Measurements from ENCODE around the gene C4orf51.
"Not testable (repeated sequence)": the region's sequence is repeated elsewhere in the genome, so short reads cannot be mapped to it uniquely, and the experiment has no call there.

C4orf51 gene

DNA sequence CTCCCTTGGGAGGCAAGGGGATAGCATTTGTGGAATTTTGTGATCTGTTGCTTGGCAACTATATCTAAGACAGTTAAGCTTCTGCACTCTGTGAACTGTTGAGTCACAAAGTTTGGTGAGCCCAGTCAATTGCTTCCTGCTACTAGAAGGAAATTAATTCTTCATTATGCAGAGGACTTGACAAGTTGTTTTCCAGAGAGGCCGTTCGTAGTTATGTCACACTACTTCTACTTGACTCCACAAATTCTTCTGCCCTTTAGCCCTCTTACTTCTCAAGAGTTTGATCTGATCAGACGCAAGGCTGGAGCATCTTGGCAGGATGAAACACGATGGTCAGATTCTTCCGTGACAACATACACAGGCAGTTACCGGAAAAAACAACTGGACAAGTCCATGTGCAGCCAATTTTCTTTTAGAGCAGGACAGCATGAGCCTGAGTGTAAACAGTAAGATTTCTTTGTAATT is at the start of gene C4orf51:
Gene C4orf51, plus strand, starts transcription at position 156 of the 465 bp plus-strand sequence. Its CDS starts 58 bp downstream, at position 214.
- no peak for DNase-seq

GRCh38 chr4:145635117-145635516 is 44.8 kb upstream of the C4orf51 start:
- no peak for DNase-seq

GRCh38 chr4:145635630-145636029 is 44.3 kb upstream of the C4orf51 start:
- no peak for DNase-seq

GRCh38 chr4:145639186-145639698 is 40.7 kb upstream of the C4orf51 start:
- DNase-seq = no peak

- not testable (repeated sequence) for DNase-seq
Measured at GRCh38 chr4:145640236-145640635, 39.7 kb upstream of the C4orf51 start.

GRCh38 chr4:145643295-145643694 is 36.7 kb upstream of the C4orf51 start:
- no peak for DNase-seq

- no peak for DNase-seq
Measured at GRCh38 chr4:145644699-145645098, 35.2 kb upstream of the C4orf51 start.

DNA sequence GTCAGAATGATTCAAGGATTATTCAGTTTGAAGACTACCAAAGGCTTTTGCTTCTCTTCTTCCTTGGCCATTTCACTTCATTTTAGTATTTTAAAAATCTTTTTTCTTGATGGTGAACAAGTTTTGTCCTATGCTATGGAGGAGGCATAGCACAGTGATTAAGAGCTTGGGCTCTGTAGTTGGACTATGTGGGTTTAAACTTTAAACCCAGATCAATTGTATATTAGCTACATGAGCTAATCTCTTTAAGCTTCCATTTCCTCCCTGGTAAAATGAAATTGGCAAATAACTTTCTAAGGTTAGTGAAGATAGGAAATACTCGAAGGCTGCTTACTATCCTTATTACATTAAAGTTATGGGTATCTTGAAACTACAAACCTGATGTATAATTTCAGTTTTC is 23.8 kb upstream of the C4orf51 start:
- no peak for DNase-seq

DNA sequence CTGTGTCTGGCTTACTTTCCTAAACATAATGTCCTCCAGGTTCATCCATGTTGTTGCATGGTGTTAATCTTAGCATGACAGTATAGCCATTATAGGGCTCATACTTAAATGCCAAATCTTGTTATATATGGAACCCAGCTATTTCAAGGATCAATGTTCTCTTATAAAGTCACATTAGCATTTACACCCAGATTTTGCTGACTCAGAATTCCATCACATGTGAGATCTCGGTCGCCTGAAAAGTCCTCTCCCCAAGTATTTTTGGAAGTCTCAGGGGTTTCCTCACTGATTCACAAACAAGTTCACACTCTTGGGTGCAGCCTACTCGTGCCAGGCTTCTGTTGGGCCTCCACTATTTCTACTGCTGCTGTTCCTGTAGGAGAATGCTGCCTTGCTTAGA is 19.9 kb upstream of the C4orf51 start:
- no peak for DNase-seq

GRCh38 chr4:145663194-145663593 is 16.8 kb upstream of the C4orf51 start:
- DNase-seq = no peak

DNA sequence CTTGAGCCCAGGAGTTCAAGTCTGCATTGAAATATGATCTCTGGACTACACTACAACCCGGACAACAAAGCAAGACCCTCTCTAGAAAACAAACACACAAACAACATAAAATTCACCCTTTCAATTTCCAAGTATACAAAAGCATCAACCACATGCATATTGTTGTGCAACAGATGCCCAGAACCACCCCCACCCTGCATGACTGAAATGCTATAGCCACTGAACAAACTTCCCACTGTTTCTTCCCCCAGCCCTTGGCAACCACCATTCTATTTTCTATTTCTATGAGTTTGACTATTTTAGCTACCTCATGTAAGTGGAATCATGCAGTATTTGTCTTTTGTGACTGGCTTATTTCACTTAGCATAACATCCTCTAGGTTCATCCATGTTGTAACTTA is 14.2 kb upstream of the C4orf51 start:
- no peak for DNase-seq

DNA sequence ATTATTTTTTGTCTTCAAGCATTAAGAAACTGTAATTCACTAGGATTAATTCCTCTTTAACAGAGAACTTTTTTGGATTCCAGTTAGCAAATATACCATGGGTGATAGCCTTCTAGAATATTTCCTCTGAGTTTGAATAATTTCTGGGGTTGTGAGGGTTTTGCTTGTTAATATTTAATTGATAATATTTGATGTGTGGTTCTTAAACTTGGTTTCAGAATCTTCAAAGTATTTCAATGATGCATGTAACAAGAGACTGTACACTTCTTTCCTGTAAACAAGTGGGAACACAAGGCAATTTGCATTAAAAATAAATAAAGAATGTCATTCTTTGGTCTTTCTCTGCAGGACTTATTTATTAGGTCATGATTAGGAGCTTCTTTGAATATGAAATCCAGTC is 9.5 kb upstream of the C4orf51 start:
- DNase-seq = no peak

GRCh38 chr4:145679520-145679919 is 426 bp upstream of the C4orf51 start:
- DNase-seq = peak; percentile 0

GRCh38 chr4:145680902-145681301 is 956 bp downstream of the C4orf51 start:
- no peak for DNase-seq

DNA sequence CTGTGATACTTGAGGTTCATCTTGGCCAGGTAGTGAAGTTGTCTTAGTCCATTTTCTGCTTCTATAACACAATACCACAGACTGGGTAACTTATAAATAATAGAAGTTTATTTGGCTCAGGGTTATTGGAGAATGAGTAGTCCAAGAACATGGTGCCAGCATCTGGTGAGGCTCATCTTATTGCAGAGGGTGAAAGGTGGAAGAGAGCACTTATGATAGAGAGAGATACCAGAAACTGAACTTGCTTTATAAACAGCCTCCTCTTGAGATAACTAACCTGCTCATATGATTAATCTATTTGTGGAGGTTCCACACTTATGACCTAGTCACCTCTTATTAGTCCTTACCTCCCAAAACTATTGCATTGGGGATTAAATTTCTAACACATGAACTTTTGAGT is 1.6 kb downstream of the C4orf51 start:
- DNase-seq = no peak

- no peak for DNase-seq
Measured at GRCh38 chr4:145681956-145682355, 2.0 kb downstream of the C4orf51 start.

- DNase-seq = no peak
Measured at GRCh38 chr4:145686991-145687390, 7.0 kb downstream of the C4orf51 start.

DNA sequence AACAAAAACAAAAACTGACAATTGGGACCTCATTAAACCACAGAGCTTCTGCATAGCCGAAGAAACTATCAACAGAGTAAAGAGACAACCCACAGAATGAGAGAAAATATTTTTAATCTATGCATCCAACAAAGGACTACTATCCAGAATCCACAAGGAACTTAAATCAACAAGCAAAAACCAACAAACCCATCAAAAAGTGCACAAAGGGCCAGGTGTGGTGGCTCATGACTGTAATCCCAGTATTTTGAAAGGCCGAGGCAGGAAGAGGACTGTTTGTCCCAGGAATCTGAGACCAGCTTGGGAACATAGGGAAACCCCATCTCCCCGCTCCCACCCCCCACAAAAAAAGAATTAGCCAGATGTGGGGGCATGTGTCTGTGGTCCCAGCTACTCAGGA is 10.7 kb downstream of the C4orf51 start:
- DNase-seq = no peak

GRCh38 chr4:145691416-145691815 is 11.5 kb downstream of the C4orf51 start:
- not testable (repeated sequence) for DNase-seq

DNA sequence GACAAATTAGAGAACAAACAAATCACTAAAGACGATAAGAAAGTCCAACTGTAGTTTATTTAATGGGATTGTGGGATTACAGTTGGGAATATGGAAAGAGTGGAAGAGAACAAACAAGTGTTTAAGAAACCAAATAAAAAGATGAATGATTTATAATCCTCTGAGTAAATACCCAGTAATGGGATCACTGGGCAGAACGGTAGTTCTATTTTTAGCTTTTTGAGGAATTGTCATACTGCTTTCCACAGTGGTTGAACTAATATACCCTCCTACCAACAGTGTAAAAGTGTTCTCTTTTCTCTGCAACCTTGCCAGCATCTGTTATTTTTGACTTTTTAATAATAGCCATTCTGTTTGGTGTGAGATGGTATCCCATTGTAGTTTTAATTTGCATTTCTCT is 15.0 kb downstream of the C4orf51 start:
- no peak for DNase-seq

DNA sequence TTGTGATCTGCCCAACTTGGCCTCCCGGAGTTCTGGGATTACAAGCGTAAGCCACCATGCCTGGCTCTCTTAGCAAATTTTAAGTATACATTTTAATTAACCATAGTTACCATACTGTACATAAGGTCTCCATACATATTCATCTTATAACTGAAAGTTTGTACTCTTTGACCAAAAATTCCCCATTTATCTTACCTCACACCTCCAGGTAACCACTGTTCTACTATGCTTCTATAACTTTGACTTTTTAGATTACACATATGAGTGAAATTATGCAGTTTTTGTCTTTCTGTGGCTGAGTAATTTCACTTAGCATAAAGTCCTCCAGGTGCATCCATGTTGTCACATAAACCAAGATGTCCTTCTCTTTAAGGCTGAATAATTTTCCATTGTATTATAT is 17.4 kb downstream of the C4orf51 start:
- no peak for DNase-seq

- no peak for DNase-seq
Measured at GRCh38 chr4:145698507-145698906, 18.6 kb downstream of the C4orf51 start.

DNA sequence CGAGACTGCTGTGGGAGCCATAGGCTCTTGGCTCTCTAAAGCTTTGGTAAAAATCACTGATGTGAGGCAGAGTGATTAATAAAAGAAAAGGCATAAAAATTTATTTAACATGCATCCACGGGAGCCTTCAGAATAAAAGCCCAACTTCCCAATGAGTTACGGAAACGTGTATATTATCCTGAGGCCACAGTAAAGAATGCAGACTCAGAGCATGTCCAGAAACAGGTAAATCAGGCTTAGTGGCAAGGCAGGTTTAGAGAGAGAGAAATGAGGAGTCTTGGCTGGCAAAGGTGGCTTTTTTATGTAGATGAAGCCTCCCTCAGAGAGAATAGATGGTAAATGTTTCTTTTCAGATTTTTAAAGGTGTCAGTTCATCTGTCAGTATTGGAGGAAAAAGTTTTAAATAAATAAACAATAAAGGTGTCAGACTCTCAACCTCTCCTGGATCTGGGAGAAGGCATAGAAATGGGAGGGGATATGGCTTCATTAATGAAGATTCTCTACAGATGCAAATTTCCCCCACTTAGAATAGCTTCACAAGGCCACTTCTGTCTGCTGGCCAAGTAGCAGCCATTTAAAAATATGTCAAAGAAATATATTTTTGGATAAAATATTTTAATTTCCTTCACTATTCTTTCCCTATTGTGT is 24.0 kb downstream of the C4orf51 start:
- no peak for DNase-seq

- DNase-seq = no peak
Measured at GRCh38 chr4:145709336-145709735, 29.4 kb downstream of the C4orf51 start.

- no peak for DNase-seq
Measured at GRCh38 chr4:145709843-145710242, 29.9 kb downstream of the C4orf51 start.

Data from GOT3 (cell line).